Neural crest cell (in vitro differentiated cells): ENCODE results near the gene PLSCR1. TPM values are rescaled to one million over a fixed set of nuclear protein-coding genes. Genes with fewer than 3 reads are reported as not detected.

Source experiments
- DNase-seq: peaks from one replicate; pipeline ENCODE4 v3.0.0; 2021; ENCODE audit warnings: low read depth, mixed read lengths, low spot score
- H3K27ac Mint-ChIP-seq: one replicate; pipeline ENCODE4 v1.8.0; 2021; ENCODE audit warnings: mild to moderate bottlenecking, mixed read lengths; ENCODE audit not compliant: unreplicated experiment
- H3K27me3 Mint-ChIP-seq: 2 replicates; pipeline ENCODE4 v1.8.0; 2021; ENCODE audit warnings: low read depth, mild to moderate bottlenecking, mixed read lengths
- H3K36me3 Mint-ChIP-seq: 2 replicates; pipeline ENCODE4 v1.8.0; 2021; ENCODE audit warnings: low read depth, mild to moderate bottlenecking, mixed read lengths
- H3K4me1 Mint-ChIP-seq: 2 replicates; pipeline ENCODE4 v1.8.0; 2021; ENCODE audit warnings: mixed read lengths
- H3K4me3 Mint-ChIP-seq: one replicate; pipeline ENCODE4 v1.8.0; 2021; ENCODE audit warnings: mild to moderate bottlenecking, mixed read lengths
- H3K9me3 Mint-ChIP-seq: 2 replicates; pipeline ENCODE4 v1.8.0; 2021; ENCODE audit warnings: mixed read lengths
- total RNA-seq: library from RNA; stranded (reverse); gene quantifications from 2 replicates; pipeline ENCODE4 v1.2.1, GENCODE V29; 2021
- TF ChIP-seq, protein P1 (sequence below): fragments of 200-600 bp; sonication (generic); conservative IDR thresholded peaks from 2 replicates; pipeline ENCODE4 v1.5.0; 2021; ENCODE audit warnings: antibody characterized with exemption, mild to moderate bottlenecking

PLSCR1 gene
- total RNA-seq, 1 donor from 2014 or later = 29.8 TPM

DNA sequence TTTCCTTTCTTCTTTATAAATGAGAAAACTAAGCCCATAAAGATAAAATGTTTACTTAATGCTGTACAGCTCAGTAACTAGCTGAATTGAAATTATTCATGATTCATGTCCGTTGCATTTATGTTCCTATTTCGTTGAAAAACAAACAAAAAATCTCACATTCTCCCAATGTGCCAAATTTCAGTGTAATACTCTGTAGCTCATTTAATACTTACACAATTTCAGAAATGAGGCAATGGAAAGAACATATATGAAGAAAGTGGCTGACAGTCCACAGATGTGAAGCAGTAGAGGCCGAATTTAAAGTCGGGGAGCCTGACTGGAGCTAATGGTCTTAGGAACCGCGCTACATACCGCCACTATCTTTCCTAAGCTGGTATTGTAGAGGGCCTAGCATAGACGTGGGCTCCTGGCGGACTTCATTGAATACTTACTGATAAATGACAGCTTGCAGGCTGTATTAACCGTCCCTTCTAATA is 75.7 kb downstream of the PLSCR1 start:
- no peak overlapping the region for H3K4me3 Mint-ChIP-seq
- no peaks in the 10 kb centered on the region for H3K36me3 Mint-ChIP-seq
- no peak for DNase-seq
- no peak overlapping the region for H3K27ac Mint-ChIP-seq
- TF ChIP-seq, protein P1, sequence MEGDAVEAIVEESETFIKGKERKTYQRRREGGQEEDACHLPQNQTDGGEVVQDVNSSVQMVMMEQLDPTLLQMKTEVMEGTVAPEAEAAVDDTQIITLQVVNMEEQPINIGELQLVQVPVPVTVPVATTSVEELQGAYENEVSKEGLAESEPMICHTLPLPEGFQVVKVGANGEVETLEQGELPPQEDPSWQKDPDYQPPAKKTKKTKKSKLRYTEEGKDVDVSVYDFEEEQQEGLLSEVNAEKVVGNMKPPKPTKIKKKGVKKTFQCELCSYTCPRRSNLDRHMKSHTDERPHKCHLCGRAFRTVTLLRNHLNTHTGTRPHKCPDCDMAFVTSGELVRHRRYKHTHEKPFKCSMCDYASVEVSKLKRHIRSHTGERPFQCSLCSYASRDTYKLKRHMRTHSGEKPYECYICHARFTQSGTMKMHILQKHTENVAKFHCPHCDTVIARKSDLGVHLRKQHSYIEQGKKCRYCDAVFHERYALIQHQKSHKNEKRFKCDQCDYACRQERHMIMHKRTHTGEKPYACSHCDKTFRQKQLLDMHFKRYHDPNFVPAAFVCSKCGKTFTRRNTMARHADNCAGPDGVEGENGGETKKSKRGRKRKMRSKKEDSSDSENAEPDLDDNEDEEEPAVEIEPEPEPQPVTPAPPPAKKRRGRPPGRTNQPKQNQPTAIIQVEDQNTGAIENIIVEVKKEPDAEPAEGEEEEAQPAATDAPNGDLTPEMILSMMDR = no peak
- H3K9me3 Mint-ChIP-seq = peaks cover under 1% of the 10 kb centered on the region
- H3K27me3 Mint-ChIP-seq = no peaks in the 10 kb centered on the region
- H3K4me1 Mint-ChIP-seq = no peaks in the 10 kb centered on the region

DNA sequence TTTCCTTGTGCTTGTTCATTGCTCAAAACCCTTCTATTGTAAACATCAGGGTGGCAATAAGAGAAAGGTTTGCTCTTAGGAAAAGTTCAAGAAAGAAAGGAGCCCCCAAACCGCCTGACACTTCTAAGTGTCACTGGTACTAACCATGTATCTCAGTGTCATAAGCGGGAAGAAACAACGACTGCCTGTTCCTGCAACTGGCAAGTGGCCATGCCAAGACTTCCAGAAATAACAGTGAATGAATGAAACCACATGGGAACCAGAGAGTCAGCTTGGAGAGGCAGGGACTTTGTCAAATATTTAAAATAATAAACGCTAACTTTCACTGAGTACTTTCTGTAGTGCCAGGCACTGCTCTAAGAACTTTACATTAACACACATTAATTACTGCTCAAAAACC is 76.2 kb downstream of the PLSCR1 start:
- DNase-seq = no peak
- Mint-ChIP-seq H3K27ac (no peak overlapping the region), H3K9me3 (peaks cover 4% of the 10 kb centered on the region), H3K27me3 (no peaks in the 10 kb centered on the region), H3K4me3 (no peak overlapping the region), H3K36me3 (no peaks in the 10 kb centered on the region), H3K4me1 (no peaks in the 10 kb centered on the region)
- TF ChIP-seq, protein P1 = no peak

DNA sequence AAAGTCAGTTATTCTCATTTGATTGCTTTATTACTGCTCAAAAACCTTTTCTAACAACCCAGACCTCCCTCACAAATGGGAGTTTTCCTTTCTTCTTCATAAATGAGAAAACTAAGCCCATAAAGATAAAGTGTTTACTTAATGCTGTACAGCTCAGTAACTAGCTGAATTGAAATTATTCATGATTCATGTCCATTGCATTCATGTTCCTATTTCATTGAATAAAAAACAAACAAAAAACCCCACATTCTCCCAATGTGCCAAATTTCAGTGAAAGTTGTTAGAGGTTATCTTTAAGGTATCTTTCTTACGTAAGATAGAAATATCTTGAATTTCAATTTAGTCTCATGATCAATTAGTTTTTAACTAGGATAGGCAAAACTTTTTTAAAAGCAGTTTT is 77.8 kb downstream of the PLSCR1 start:
- Mint-ChIP-seq H3K4me1 (no peaks in the 10 kb centered on the region), H3K36me3 (no peaks in the 10 kb centered on the region), H3K27ac (no peak overlapping the region), H3K27me3 (no peaks in the 10 kb centered on the region), H3K4me3 (no peak overlapping the region), H3K9me3 (peaks cover 5% of the 10 kb centered on the region)
- TF ChIP-seq, protein P1 = no peak
- no peak for DNase-seq

DNA sequence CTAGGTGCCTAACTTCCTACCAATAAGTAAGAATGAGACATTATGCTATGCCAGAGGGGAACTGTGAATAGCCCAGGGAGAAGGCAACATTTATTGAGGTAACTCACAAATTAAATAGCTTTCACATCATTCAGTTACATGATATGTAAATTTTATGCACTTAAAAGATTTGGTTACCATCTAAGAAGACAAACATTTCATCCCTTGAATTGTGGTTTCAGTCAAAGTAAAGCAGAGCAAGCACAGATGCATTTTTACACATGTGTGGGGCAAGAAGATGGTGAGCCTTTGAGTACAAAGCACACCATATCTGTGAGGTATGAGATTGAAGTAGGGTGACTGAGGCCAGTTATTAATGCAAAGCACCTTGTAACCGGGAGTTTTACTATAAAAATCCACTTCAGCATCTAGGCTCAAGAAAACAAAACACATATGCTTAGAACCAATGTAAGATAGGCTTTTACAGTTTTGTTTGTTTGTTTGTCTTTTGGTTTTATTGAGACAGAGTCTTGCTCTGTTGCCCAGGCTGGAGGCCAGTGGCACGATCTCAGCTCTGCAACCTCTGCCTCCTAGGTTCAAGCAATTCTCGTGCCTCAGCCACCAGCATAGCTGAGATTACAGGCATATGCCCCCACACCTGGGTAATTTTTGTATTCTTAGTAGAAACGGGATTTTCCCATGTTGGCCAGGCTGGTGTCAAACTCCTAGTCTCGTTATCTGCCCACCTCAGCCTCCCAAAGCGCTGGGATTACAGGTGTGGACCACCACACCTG is 78.5 kb downstream of the PLSCR1 start:
- Mint-ChIP-seq H3K9me3 (peaks cover 6% of the 10 kb centered on the region), H3K4me1 (no peaks in the 10 kb centered on the region), H3K27ac (no peak overlapping the region), H3K36me3 (no peaks in the 10 kb centered on the region), H3K27me3 (no peaks in the 10 kb centered on the region), H3K4me3 (no peak overlapping the region)
- TF ChIP-seq, protein P1 = no peak
- DNase-seq = no peak

Other genes with a start within 250 kb of the PLSCR1 start
- gene PLSCR2, start 75.0 kb downstream of the PLSCR1 start, total RNA-seq = not detected in 2 replicates
- not detected in 2 replicates for gene PLSCR5, start 60.7 kb upstream of the PLSCR1 start, total RNA-seq